NCI-H1105 treated with DMSO at 0.1 percent for 48 hours (cell line): ENCODE data around the gene ANXA8.
"Not testable (repeated sequence)": the region's sequence is repeated elsewhere in the genome, so short reads cannot be mapped to it uniquely, and the experiment has no call there.

Experiments
- DNase-seq: peaks from one replicate; lab custom pipeline; 2025; lab: John Stamatoyannopoulos, UW

The ANXA8 gene

GRCh38 chr10:47462577-47463358 lies 21.1 kb downstream of the ANXA8 start:
- DNase-seq = not testable (repeated sequence)

GRCh38 chr10:47461261-47461687 lies 22.6 kb downstream of the ANXA8 start:
- DNase-seq = not testable (repeated sequence)

GRCh38 chr10:47458466-47459154 lies 25.3 kb downstream of the ANXA8 start:
- DNase-seq = no peak

- no peak for DNase-seq
Observed at GRCh38 chr10:47457826-47458225, 26.1 kb downstream of the ANXA8 start.

GRCh38 chr10:47457528-47457820 lies 26.4 kb downstream of the ANXA8 start:
- DNase-seq = no peak

- no peak for DNase-seq
Observed at GRCh38 chr10:47456794-47457527, 27.0 kb downstream of the ANXA8 start.

GRCh38 chr10:47456079-47456785 lies 27.7 kb downstream of the ANXA8 start:
- no peak for DNase-seq

GRCh38 chr10:47455350-47456078 lies 28.4 kb downstream of the ANXA8 start:
- not testable (repeated sequence) for DNase-seq

- DNase-seq = no peak
Observed at GRCh38 chr10:47454780-47455058, 29.2 kb downstream of the ANXA8 start.

- no peak for DNase-seq
Observed at GRCh38 chr10:47454008-47454779, 29.7 kb downstream of the ANXA8 start.

- DNase-seq = no peak
Observed at GRCh38 chr10:47453141-47454007, 30.5 kb downstream of the ANXA8 start.

- peak; percentile 51 for DNase-seq
Observed at GRCh38 chr10:47452495-47453140, 31.3 kb downstream of the ANXA8 start.

GRCh38 chr10:47451998-47452494 lies 31.9 kb downstream of the ANXA8 start:
- no peak for DNase-seq

- DNase-seq = no peak
Observed at GRCh38 chr10:47451273-47451997, 32.5 kb downstream of the ANXA8 start.

GRCh38 chr10:47450442-47450841 lies 33.5 kb downstream of the ANXA8 start:
- no peak for DNase-seq

GRCh38 chr10:47449979-47450378 lies 33.9 kb downstream of the ANXA8 start:
- DNase-seq = no peak

- DNase-seq = no peak
Observed at GRCh38 chr10:47449102-47449978, 34.6 kb downstream of the ANXA8 start.

- no peak for DNase-seq
Observed at GRCh38 chr10:47447705-47448104, 36.2 kb downstream of the ANXA8 start.
